Esophagus squamous epithelium (tissue), 5 donors: ENCODE data around the gene RPS15. TPM values are rescaled to one million over a fixed set of nuclear protein-coding genes. Genes with fewer than 3 reads are reported as not detected.

Experiments
- DNase-seq: peaks from one replicate; lab custom pipeline; 2025; lab: John Stamatoyannopoulos, UW
- H3K27ac ChIP-seq, 4 donors: fragments of 200-600 bp; sonication (generic); one replicate each; pipeline ENCODE4 v1.5.1; 2016 to 2019; ENCODE audit warnings: mild to moderate bottlenecking in 1 of 4
- H3K27me3 ChIP-seq, 4 donors: fragments of 200-600 bp; sonication (generic); 1 replicate in 3 of 4; 2 replicates in 1 of 4; pipeline versions ENCODE4 v1.5.1 to v1.6.0; 2017 to 2021; ENCODE audit warnings: antibody characterized with exemption in 1 of 4
- H3K36me3 ChIP-seq, 3 donors: fragments of 200-600 bp; sonication (generic); one replicate each; pipeline ENCODE4 v1.5.1; 2016 to 2019
- H3K4me1 ChIP-seq, 3 donors: fragments of 200-600 bp; sonication (generic); one replicate each; pipeline ENCODE4 v1.5.1; 2017 to 2019
- H3K4me3 ChIP-seq, 4 donors: fragments of 200-600 bp; sonication (generic); 1 replicate in 3 of 4; 2 replicates in 1 of 4; pipeline ENCODE4 v1.5.1; 2016 to 2019; ENCODE audit warnings: mild to moderate bottlenecking in 2 of 4, moderate library complexity in 1 of 4
- H3K9me3 ChIP-seq, 3 donors: fragments of 200-600 bp; sonication (generic); one replicate each; pipeline ENCODE4 v1.5.1; 2016 to 2019
- CTCF ChIP-seq, 6 experiments: fragments of 450-650 bp in 4 of 6; fragments of 200-600 bp in 2 of 6; sonication (generic) in 2 of 6; IDR thresholded peaks; one replicate each; pipeline ENCODE4 v1.5.1; 2016 to 2019; ENCODE audit warnings: antibody characterized with exemption in 6 of 6, mild to moderate bottlenecking in 4 of 6, moderate library complexity in 4 of 6
- POLR2A ChIP-seq, 4 donors: fragments of 450-650 bp; IDR thresholded peaks; one replicate each; pipeline ENCODE4 v1.6.1; 2017; ENCODE audit warnings: antibody characterized with exemption in 4 of 4, mild to moderate bottlenecking in 4 of 4, moderate library complexity in 3 of 4
- WGBS, 2 donors: methylation state at CpG; one replicate each; pipeline ENCODE4 v1.1.5; 2018; 5-methylcytosine and 5-hydroxymethylcytosine counted together
- intact Hi-C: fragments of 100-400 bp; cut with DNase I; formaldehyde crosslinking; loops from one replicate; pipeline ENCODE4 v1.15.0; 2022
- total RNA-seq, 4 donors: library from RNA; depleted of rRNA; stranded (reverse); fragments of >200 nt; gene quantifications; one replicate each; pipeline ENCODE4 v1.1.0, GENCODE V29; 2016
- donor health status: DM: yes; HTN: yes; CAD: no.

RPS15 gene
- total RNA-seq: 1,000 to 10,000 TPM; 2,502 to 3,774 (median 3,129) TPM

- Histone ChIP-seq H3K27me3 (no peaks in the 10 kb centered on the region), H3K36me3 (peaks cover 38 to 70% (median 40%) of the 10 kb centered on the region in 3 donors), H3K9me3 (no peaks in the 10 kb centered on the region), H3K27ac (peak within 1 kb of the TSS; percentile 86 to 94 (median 89)), H3K4me3 (peak within 1 kb of the TSS; percentile 67 to 95 (median 90)), H3K4me1 (peaks cover 26 to 47% (median 27%) of the 10 kb centered on the region in 3 donors)
- DNase-seq: peak; percentile 49
- 1 to 11% methylated on average over 8 to 47 of the region's 100 CpGs for WGBS, 2 donors
- intact Hi-C loops: no loop called here
- TF ChIP-seq CTCF (IDR thresholded peaks at IDR 0.05) (peak; percentile 87 to 99 (median 96)), POLR2A (IDR thresholded peaks at IDR 0.05) (peak in 3 of 4 donors; percentile 82 to 94 (median 90))
Measured at GRCh38 chr19:1438035-1438932, at the start of gene RPS15. Gene RPS15, plus strand, starts transcription at chr19:1438396. Its CDS starts 30 bp downstream, at chr19:1438426.

DNA sequence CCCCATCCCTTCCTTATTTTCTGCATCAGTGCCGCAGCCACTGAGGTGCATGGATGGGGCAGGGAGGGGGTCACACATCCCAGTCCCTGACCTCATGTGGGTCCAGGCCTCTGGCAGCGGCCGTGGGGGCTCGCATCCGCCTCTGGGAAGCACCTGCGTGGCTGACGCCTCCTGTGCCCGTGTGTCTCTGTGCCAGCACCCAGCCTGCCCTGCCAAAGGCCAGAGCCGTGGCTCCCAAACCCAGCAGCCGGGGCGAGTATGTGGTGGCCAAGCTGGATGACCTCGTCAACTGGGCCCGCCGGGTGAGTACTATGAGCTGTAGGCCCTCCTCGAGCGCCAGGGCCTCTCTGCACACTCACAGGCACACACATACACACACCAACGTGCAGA, 49.6 kb upstream of the RPS15 start:
- no peak overlapping the region for H3K27ac ChIP-seq
- no peak overlapping the region for H3K4me3 ChIP-seq
- TF ChIP-seq CTCF (IDR thresholded peaks at IDR 0.05) (no peak), POLR2A (IDR thresholded peaks at IDR 0.05) (no peak)
- WGBS, 2 donors: 94 to 95% methylated on average over 5 to 6 of the region's 17 CpGs
- no peak for DNase-seq
- intact Hi-C loops: no loop called here
- peaks cover 33 to 50% (median 35%) of the 10 kb centered on the region in 3 donors for H3K4me1 ChIP-seq
- peaks cover 10 to 77% (median 40%) of the 10 kb centered on the region in 3 donors for H3K36me3 ChIP-seq
- H3K9me3 ChIP-seq: no peaks in the 10 kb centered on the region
- H3K27me3 ChIP-seq: no peaks in the 10 kb centered on the region

- WGBS, 2 donors: 92 to 93% methylated on average over 36 to 39 of the region's 39 CpGs
- Histone ChIP-seq H3K36me3 (peaks cover 10 to 79% (median 40%) of the 10 kb centered on the region in 3 donors), H3K27ac (no peak overlapping the region), H3K27me3 (no peaks in the 10 kb centered on the region), H3K4me1 (peaks cover 37 to 53% (median 38%) of the 10 kb centered on the region in 3 donors), H3K4me3 (no peak overlapping the region), H3K9me3 (no peaks in the 10 kb centered on the region)
- TF ChIP-seq POLR2A (IDR thresholded peaks at IDR 0.05): no peak
- TF ChIP-seq CTCF (IDR thresholded peaks at IDR 0.05): no peak
- intact Hi-C loops: no loop called here
- DNase-seq: no peak
Measured at GRCh38 chr19:1389033-1389940, 48.9 kb upstream of the RPS15 start.

GRCh38 chr19:1390890-1391423, 47.2 kb upstream of the RPS15 start:
- no peak overlapping the region for H3K4me3 ChIP-seq
- intact Hi-C loops: no loop called here
- no peak for TF ChIP-seq CTCF (IDR thresholded peaks at IDR 0.05)
- TF ChIP-seq POLR2A (IDR thresholded peaks at IDR 0.05): no peak
- H3K27me3 ChIP-seq: no peaks in the 10 kb centered on the region
- no peak for DNase-seq
- H3K4me1 ChIP-seq: peaks cover 38 to 53% (median 38%) of the 10 kb centered on the region in 3 donors
- H3K27ac ChIP-seq: no peak overlapping the region
- peaks cover 10 to 78% (median 40%) of the 10 kb centered on the region in 3 donors for H3K36me3 ChIP-seq
- H3K9me3 ChIP-seq: no peaks in the 10 kb centered on the region
- 92 to 96% methylated on average over 14 to 29 of the region's 42 CpGs for WGBS, 2 donors
